H1 (cell line): ENCODE results near the gene C3. TPM values are rescaled to one million over a fixed set of nuclear protein-coding genes. Genes with fewer than 3 reads are reported as not detected.

Experiments
- CEBPB ChIP-seq: IDR thresholded peaks from 2 replicates; pipeline ENCODE4 v1.6.1; 2012; ENCODE audit warnings: low read depth, low read length
- CREB1 ChIP-seq: IDR thresholded peaks from 2 replicates; pipeline ENCODE4 v1.6.1; 2012; ENCODE audit warnings: inconsistent platforms
- GABPA ChIP-seq: IDR thresholded peaks from 2 replicates; pipeline ENCODE4 v1.6.1; 2011; ENCODE audit warnings: mild to moderate bottlenecking, low read length, moderate library complexity, borderline replicate concordance; ENCODE audit not compliant: insufficient read depth
- HDAC2 ChIP-seq, 2 experiments: fragments of 300-600 bp in 1 of 2; sonication (generic) in 1 of 2; IDR thresholded peaks; 2 replicates each; pipeline ENCODE4 v1.6.1; 2011 to 2012; ENCODE audit warnings: low read depth in 2 of 2, low read length in 2 of 2, mild to moderate bottlenecking in 2 of 2, moderate library complexity in 2 of 2, borderline replicate concordance in 1 of 2, inconsistent platforms in 1 of 2
- HDAC6 ChIP-seq: IDR thresholded peaks from one replicate; pipeline ENCODE4 v1.7.1; 2012; ENCODE audit warnings: low read depth, mild to moderate bottlenecking, inconsistent platforms, low read length, moderate library complexity
- PHF8 ChIP-seq: fragments of 200-600 bp; sonication (generic); conservative IDR thresholded peaks from 2 replicates; pipeline ENCODE4 v1.7.1; 2012; ENCODE audit warnings: low read depth, mild to moderate bottlenecking, inconsistent platforms, low read length, moderate library complexity
- RAD21 ChIP-seq, 2 experiments: IDR thresholded peaks in 1 of 2; conservative IDR thresholded peaks in 1 of 2; 2 replicates each; pipeline ENCODE4 v1.6.1; 2011; ENCODE audit warnings: low read depth in 2 of 2, low read length in 2 of 2, improper control_type of control experiment in 1 of 2, inconsistent platforms in 1 of 2, mild to moderate bottlenecking in 1 of 2, moderate library complexity in 1 of 2
- polyA plus RNA-seq, 7 experiments: library from polyadenylated mRNA; depleted of rRNA in 3 of 7; stranded (reverse) in 5 of 7; unstranded in 2 of 7; fragments of >200 nt in 5 of 7; fragments of 200-250 nt in 2 of 7; gene quantifications; 1 replicate in 5 of 7; 2 replicates in 1 of 7; 4 replicates in 1 of 7; pipeline versions ENCODE4 v1.2.1 to v1.2.3, GENCODE V29; 2011 to 2013; ENCODE audit warnings: missing spikeins in 2 of 7, mixed read lengths in 2 of 7
- total RNA-seq: library from RNA; stranded (reverse); fragmentation: NEBNext Ultra II Directional; extraction: Animal tissue kit (Norgen Biotek cat#: 25700); gene quantifications from 2 replicates; pipeline ENCODE4 v1.2.1, GENCODE V29; 2021
- TF ChIP-seq, protein P1 (sequence below): fragments of 300-600 bp; sonication (generic); IDR thresholded peaks from 2 replicates; pipeline ENCODE4 v1.7.1; 2012; ENCODE audit warnings: low read length, moderate library complexity, mild to moderate bottlenecking, inconsistent platforms; ENCODE audit not compliant: insufficient replicate concordance
- TF ChIP-seq, protein P2 (sequence below): IDR thresholded peaks from 2 replicates; pipeline ENCODE4 v1.6.1; 2012; ENCODE audit warnings: inconsistent platforms

The C3 gene
- total and polyA plus RNA-seq, 2 of the 8 experiments (the other 6 are each of a cell fraction or from before 2014, with no cell fraction given), result 6.4 to 12.8 TPM

DNA sequence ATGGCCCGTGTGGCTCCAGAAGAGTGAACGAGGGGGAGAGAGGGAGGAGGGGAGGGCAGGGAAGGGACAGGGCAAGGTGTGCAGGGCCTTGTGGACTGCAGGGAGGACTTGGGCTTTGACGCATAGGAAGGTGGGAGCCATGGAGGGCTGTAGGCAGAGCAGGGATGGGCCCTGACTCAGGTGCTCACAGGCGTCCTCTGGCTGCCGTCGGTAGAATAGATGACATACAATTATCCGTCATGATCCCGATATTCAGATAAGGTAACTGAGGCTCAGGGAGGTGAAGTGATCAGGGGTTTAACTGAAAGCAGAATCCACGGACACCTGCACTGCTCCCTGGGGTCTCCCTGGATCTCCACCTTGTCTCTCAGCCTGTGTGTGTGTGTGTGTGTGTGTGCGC is 3.4 kb downstream of the C3 start (continued):
- TF ChIP-seq RAD21 (IDR thresholded peaks at IDR 0.05 in 1 of 2, conservative IDR thresholded peaks at IDR 0.05 in 1 of 2; ENCODE audit: low read depth in 2 of 2, low read length in 2 of 2) (peak in 1 of 2 experiments; percentile 34; a peak in 3 of 4 replicates), CEBPB (no peak), HDAC6 (no peak), HDAC2 (IDR thresholded peaks at IDR 0.05; ENCODE audit: borderline replicate concordance in 1 of 2, low read depth in 2 of 2, low read length in 2 of 2) (peak in 1 of 2 experiments; percentile 90; a peak in 1 of 4 replicates), GABPA (no peak), PHF8 (no peak), CREB1 (no peak)
- TF ChIP-seq, protein P1, sequence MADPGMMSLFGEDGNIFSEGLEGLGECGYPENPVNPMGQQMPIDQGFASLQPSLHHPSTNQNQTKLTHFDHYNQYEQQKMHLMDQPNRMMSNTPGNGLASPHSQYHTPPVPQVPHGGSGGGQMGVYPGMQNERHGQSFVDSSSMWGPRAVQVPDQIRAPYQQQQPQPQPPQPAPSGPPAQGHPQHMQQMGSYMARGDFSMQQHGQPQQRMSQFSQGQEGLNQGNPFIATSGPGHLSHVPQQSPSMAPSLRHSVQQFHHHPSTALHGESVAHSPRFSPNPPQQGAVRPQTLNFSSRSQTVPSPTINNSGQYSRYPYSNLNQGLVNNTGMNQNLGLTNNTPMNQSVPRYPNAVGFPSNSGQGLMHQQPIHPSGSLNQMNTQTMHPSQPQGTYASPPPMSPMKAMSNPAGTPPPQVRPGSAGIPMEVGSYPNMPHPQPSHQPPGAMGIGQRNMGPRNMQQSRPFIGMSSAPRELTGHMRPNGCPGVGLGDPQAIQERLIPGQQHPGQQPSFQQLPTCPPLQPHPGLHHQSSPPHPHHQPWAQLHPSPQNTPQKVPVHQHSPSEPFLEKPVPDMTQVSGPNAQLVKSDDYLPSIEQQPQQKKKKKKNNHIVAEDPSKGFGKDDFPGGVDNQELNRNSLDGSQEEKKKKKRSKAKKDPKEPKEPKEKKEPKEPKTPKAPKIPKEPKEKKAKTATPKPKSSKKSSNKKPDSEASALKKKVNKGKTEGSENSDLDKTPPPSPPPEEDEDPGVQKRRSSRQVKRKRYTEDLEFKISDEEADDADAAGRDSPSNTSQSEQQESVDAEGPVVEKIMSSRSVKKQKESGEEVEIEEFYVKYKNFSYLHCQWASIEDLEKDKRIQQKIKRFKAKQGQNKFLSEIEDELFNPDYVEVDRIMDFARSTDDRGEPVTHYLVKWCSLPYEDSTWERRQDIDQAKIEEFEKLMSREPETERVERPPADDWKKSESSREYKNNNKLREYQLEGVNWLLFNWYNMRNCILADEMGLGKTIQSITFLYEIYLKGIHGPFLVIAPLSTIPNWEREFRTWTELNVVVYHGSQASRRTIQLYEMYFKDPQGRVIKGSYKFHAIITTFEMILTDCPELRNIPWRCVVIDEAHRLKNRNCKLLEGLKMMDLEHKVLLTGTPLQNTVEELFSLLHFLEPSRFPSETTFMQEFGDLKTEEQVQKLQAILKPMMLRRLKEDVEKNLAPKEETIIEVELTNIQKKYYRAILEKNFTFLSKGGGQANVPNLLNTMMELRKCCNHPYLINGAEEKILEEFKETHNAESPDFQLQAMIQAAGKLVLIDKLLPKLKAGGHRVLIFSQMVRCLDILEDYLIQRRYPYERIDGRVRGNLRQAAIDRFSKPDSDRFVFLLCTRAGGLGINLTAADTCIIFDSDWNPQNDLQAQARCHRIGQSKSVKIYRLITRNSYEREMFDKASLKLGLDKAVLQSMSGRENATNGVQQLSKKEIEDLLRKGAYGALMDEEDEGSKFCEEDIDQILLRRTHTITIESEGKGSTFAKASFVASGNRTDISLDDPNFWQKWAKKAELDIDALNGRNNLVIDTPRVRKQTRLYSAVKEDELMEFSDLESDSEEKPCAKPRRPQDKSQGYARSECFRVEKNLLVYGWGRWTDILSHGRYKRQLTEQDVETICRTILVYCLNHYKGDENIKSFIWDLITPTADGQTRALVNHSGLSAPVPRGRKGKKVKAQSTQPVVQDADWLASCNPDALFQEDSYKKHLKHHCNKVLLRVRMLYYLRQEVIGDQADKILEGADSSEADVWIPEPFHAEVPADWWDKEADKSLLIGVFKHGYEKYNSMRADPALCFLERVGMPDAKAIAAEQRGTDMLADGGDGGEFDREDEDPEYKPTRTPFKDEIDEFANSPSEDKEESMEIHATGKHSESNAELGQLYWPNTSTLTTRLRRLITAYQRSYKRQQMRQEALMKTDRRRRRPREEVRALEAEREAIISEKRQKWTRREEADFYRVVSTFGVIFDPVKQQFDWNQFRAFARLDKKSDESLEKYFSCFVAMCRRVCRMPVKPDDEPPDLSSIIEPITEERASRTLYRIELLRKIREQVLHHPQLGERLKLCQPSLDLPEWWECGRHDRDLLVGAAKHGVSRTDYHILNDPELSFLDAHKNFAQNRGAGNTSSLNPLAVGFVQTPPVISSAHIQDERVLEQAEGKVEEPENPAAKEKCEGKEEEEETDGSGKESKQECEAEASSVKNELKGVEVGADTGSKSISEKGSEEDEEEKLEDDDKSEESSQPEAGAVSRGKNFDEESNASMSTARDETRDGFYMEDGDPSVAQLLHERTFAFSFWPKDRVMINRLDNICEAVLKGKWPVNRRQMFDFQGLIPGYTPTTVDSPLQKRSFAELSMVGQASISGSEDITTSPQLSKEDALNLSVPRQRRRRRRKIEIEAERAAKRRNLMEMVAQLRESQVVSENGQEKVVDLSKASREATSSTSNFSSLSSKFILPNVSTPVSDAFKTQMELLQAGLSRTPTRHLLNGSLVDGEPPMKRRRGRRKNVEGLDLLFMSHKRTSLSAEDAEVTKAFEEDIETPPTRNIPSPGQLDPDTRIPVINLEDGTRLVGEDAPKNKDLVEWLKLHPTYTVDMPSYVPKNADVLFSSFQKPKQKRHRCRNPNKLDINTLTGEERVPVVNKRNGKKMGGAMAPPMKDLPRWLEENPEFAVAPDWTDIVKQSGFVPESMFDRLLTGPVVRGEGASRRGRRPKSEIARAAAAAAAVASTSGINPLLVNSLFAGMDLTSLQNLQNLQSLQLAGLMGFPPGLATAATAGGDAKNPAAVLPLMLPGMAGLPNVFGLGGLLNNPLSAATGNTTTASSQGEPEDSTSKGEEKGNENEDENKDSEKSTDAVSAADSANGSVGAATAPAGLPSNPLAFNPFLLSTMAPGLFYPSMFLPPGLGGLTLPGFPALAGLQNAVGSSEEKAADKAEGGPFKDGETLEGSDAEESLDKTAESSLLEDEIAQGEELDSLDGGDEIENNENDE, result no peak
- TF ChIP-seq, protein P2, sequence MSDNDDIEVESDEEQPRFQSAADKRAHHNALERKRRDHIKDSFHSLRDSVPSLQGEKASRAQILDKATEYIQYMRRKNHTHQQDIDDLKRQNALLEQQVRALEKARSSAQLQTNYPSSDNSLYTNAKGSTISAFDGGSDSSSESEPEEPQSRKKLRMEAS, result 0 out of 2 replicates have a peak, but pooled peaks have one; percentile 7
